ENCODE measurements around the gene IVD. TPM values are rescaled to one million over a fixed set of nuclear protein-coding genes. Genes with fewer than 3 reads are reported as not detected.
A peak's percentile ranks its signal among the peaks of the same experiment; 100 is the strongest.
"Not testable (repeated sequence)": the region's sequence is repeated elsewhere in the genome, so short reads cannot be mapped to it uniquely, and the experiment has no call there.

Gene IVD
- total and polyA plus RNA-seq, 2 donors from 2014 or later: 76.9 to 83.0 TPM

GRCh38 chr15:40452296-40453090, 46.9 kb downstream of the IVD start:
- Histone ChIP-seq H3K36me3 (ENCODE audit: control insufficient read depth in 2 of 3, insufficient read depth in 3 of 3, low read length in 3 of 3) (no peaks in the 10 kb centered on the region), H3K27me3 (ENCODE audit: control insufficient read depth, insufficient read depth, low read length) (no peaks in the 10 kb centered on the region), H3K27ac (ENCODE audit: low read depth in 2 of 2, low read length in 2 of 2) (no peak overlapping the region), H3K4me3 (ENCODE audit: low read length in 3 of 3) (no peak overlapping the region), H3K4me1 (ENCODE audit: control insufficient read depth in 2 of 3, insufficient read depth in 2 of 3, low read depth in 1 of 3, low read length in 3 of 3) (peaks cover 0 to 30% (median 27%) of the 10 kb centered on the region in 3 donors), H3K9me3 (ENCODE audit: control insufficient read depth in 2 of 3, insufficient read depth in 1 of 3, low read length in 3 of 3) (no peaks in the 10 kb centered on the region), H3K9ac (ENCODE audit: low read length in 3 of 3) (no peak overlapping the region)
- DNase-seq (no peak), FAIRE-seq (no peak)
- TF ChIP-seq CTCF (IDR thresholded peaks at IDR 0.05; ENCODE audit: borderline replicate concordance, extremely low read depth, insufficient read depth): no peak
- intact Hi-C loops (cut with DNase I): no loop called here

GRCh38 chr15:40453941-40454340, 48.3 kb downstream of the IVD start:
- intact Hi-C loops (cut with DNase I); DNase-seq; H3K9me3 ChIP-seq (ENCODE audit: control insufficient read depth in 2 of 3, insufficient read depth in 1 of 3, low read length in 3 of 3); H3K9ac ChIP-seq (ENCODE audit: low read length in 3 of 3); H3K27ac ChIP-seq (ENCODE audit: low read depth in 2 of 2, low read length in 2 of 2); H3K36me3 ChIP-seq (ENCODE audit: control insufficient read depth in 2 of 3, insufficient read depth in 3 of 3, low read length in 3 of 3); FAIRE-seq; H3K4me3 ChIP-seq (ENCODE audit: low read length in 3 of 3); H3K27me3 ChIP-seq (ENCODE audit: control insufficient read depth, insufficient read depth, low read length): not testable (repeated sequence)
- H3K4me1 ChIP-seq (ENCODE audit: control insufficient read depth in 2 of 3, insufficient read depth in 2 of 3, low read depth in 1 of 3, low read length in 3 of 3): peaks cover 0 to 30% (median 27%) of the 10 kb centered on the region in 3 donors

GRCh38 chr15:40454904-40455391, 49.4 kb downstream of the IVD start:
- no peak for FAIRE-seq
- Histone ChIP-seq H3K4me3 (ENCODE audit: low read length in 3 of 3) (no peak overlapping the region), H3K36me3 (ENCODE audit: control insufficient read depth in 2 of 3, insufficient read depth in 3 of 3, low read length in 3 of 3) (peaks cover 0 to 7% (median 4%) of the 10 kb centered on the region in 3 donors), H3K9ac (ENCODE audit: low read length in 3 of 3) (no peak overlapping the region), H3K27ac (ENCODE audit: low read depth in 2 of 2, low read length in 2 of 2) (no peak overlapping the region), H3K27me3 (ENCODE audit: control insufficient read depth, insufficient read depth, low read length) (no peaks in the 10 kb centered on the region), H3K9me3 (ENCODE audit: control insufficient read depth in 2 of 3, insufficient read depth in 1 of 3, low read length in 3 of 3) (no peaks in the 10 kb centered on the region), H3K4me1 (ENCODE audit: control insufficient read depth in 2 of 3, insufficient read depth in 2 of 3, low read depth in 1 of 3, low read length in 3 of 3) (peaks cover 0 to 30% (median 27%) of the 10 kb centered on the region in 3 donors)
- intact Hi-C loops (cut with DNase I): no loop called here
- TF ChIP-seq CTCF (IDR thresholded peaks at IDR 0.05; ENCODE audit: borderline replicate concordance, extremely low read depth, insufficient read depth): no peak
- no peak for DNase-seq

GRCh38 chr15:40456299-40456712, 50.7 kb downstream of the IVD start:
- H3K9me3 ChIP-seq (ENCODE audit: control insufficient read depth in 2 of 3, insufficient read depth in 1 of 3, low read length in 3 of 3): no peaks in the 10 kb centered on the region
- no peak overlapping the region for H3K4me3 ChIP-seq (ENCODE audit: low read length in 3 of 3)
- H3K36me3 ChIP-seq (ENCODE audit: control insufficient read depth in 2 of 3, insufficient read depth in 3 of 3, low read length in 3 of 3): peaks cover 0 to 15% (median 4%) of the 10 kb centered on the region in 3 donors
- H3K27me3 ChIP-seq (ENCODE audit: control insufficient read depth, insufficient read depth, low read length): no peaks in the 10 kb centered on the region
- H3K4me1 ChIP-seq (ENCODE audit: control insufficient read depth in 2 of 3, insufficient read depth in 2 of 3, low read depth in 1 of 3, low read length in 3 of 3): peaks cover 0 to 28% (median 25%) of the 10 kb centered on the region in 3 donors
- intact Hi-C loops (cut with DNase I): no loop called here
- H3K9ac ChIP-seq (ENCODE audit: low read length in 3 of 3): peak overlapping the region in 1 of 3 donors; percentile 9
- TF ChIP-seq CTCF (IDR thresholded peaks at IDR 0.05; ENCODE audit: borderline replicate concordance, extremely low read depth, insufficient read depth): no peak
- no peak for FAIRE-seq
- DNase-seq: peak in 1 of 5 donors; percentile 61
- no peak overlapping the region for H3K27ac ChIP-seq (ENCODE audit: low read depth in 2 of 2, low read length in 2 of 2)
